CD4-positive, alpha-beta T cell treated with Interleukin-17A for 1 hour (primary cell): ENCODE data around the gene GSTA4.
"Not testable (repeated sequence)": the region's sequence is repeated elsewhere in the genome, so short reads cannot be mapped to it uniquely, and the experiment has no call there.

Experiments
- DNase-seq: peaks from one replicate; pipeline ENCODE4 v3.0.0-alpha.2; 2020

GSTA4 gene

DNA sequence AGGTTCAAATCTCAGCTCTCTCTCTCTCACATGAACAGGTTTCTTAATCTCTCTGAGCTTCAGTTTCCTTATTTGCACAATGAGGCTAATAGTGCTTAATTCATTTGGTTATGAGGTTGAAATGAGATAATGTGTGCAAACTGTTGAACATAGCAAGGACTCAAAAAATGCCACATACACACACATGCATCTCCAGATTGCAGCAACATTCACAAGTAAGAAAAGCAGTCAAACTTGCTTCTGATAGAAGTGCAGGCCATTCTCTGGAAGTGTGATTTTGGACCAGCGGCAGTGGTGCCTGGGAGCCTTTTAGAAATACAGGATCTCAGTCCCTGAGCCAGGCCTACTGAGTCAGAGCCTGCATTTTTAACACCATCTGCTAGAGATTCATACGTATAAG is 25.7 kb downstream of the GSTA4 start:
- no peak for DNase-seq

DNA sequence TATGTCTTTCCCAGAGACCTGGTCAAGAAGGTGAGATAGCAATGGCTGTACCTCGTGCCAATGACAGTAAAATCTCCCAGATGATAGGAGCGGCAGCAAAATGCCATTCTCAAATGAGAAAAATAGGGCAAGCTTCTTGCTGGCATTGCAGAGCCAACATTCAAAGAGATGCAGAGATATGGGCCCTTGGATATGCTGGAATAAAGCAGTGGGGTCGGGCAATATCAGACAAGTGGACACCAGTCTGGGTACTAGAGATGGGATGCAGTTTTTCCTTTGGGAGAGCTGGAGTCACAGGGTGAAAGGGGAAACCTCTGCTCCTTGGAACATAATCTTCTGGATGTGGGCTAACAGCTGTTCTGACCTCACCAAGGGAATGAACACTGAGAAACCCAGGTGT is 29.0 kb downstream of the GSTA4 start:
- no peak for DNase-seq

DNA sequence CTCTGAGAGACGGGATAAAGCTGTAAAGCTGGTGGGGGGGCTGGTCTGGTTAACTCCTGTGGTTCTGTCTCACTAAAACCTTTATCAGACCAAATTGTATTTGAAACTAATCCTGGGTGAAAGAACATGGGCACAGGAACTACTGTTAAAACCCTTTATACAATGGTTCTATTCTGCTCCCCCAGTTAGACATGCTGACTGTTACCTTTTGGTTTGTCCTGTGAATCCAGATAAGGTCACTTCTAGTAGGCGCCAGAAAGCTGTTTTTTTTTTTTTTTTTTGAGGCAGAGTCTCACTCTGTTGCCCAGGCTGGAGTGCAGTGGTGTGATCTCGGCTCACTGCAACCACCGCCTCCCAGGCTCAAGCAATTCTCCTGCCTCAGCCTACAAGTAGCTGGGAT is 29.7 kb downstream of the GSTA4 start:
- DNase-seq, result no peak

DNA sequence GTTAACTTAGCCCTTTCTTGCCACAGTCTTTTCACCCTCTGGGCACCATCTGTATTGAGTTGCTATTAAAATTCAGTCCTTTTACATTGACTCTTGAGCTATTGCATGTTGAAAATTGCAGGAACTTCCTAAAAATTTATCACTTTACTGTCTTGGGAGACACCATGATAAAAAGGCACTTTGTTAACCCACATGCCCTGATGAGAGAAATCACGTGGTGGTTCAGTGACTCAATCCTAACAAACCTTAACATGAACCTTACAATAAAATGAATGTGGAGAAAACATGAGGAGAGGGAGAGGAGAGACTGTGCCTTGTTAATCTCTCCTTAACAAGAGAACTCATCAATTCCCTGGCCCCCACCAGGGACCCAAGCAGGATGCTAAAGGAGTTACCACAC is 30.8 kb downstream of the GSTA4 start:
- no peak for DNase-seq

DNA sequence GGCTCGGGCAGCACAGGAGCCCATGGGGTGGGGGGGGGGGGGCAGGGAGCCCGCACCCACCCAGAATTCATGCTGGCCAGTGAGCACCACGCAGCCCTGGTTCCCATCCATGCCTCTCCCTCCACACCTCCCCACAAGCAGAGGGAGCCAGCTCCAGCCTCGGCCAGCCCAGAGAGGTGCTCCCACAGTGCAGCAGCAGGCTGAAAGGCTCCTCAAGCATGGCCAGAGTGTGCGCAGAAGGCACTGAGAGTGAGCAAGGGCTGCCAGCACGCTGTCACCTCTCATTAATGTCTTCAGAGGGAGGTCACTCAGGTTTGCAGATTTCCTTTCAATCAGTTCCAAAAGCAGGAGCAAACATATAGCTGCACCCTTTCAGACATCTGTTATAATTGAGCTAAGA is 32.4 kb downstream of the GSTA4 start:
- DNase-seq, result no peak

DNA sequence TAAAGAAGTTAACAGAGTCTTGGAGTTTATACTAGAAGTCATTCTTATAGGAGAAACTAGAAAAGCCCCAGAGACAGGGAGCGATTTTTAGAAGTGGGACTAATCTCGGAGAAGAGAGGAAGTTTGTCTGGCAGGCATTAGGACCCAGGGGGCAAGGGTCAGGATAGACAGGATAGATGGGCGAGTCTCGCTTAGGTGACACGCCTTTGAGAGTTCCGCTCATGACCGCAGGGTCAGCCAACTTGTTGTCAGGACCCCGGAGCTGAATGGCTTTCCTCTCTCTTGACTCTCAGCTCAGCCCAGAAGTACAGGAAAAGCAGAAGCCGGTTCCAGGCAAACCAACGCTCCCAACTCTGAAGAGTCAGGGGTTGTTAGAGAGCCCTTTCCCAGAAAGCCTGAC is 34.1 kb downstream of the GSTA4 start:
- not testable (repeated sequence) for DNase-seq

DNA sequence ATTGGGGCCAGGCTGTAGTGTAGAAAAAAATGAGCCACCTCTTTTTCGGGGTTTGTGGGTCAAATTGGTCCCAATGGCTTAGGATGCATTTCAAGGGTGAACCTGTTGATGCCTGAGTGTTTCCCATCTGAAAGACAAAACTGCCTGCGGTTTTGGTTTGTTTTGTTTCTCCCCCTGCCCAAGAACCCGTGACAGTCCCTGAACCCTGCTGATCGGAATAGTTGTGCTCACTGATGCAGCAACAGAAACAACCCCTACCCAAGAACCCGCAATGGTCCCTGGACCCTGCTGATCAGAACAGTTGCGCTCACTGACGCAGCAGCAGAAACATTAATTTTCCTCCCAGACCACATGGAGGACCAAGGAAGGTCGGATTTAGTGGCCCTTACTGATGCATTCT is 34.9 kb downstream of the GSTA4 start:
- DNase-seq, result not testable (repeated sequence)

DNA sequence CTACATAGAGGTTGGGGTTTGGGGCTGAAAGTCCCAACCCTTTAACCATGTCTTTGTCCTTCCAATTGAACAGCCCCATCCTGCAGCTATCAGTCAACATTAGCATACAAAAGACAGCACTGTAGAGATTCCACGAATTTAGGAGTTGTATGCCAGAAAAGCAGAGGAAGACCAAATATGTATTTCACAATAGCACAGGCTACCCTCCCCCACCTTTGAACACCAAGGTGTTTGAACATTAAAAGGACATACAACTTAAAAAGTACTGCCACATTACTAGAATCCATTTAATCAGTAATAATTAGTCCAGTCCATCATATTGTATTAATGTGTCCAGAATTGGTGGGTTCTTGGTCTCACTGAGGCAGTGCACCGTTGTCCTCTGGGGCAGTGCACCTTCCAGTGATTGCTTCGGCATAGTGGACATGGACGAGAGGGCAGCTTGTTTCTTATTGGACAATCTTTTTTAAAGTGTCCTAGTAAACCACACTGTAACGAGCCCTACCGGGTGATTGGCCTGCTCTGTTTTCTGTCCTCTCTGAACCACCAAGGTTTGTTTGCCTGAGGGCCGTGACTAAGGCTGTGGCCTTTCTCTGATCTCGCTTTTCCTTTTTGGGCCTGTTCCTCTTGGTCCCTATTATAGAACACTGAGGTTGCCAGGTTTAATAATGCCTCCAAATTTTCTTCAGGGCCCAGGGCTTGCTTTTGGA is 36.4 kb downstream of the GSTA4 start:
- no peak for DNase-seq

DNA sequence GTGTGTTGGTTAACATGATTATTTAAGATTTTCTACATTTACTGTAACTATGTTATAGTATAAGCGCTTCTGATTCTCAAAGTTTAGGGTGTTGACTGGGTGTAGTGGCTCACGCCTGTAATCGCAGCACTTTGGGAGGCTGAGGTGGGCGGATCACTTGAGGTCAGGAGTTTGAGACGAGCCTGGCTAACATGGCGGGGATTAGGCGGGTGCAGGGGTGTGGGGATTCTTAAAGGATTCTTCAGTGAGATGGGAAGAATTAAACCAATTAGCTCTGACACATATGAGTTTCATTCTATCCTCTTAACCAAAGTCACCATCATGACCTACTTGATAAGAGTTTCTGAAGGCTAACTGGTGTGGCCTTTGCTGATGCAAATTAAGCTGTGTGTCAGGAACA is 39.2 kb downstream of the GSTA4 start:
- DNase-seq, result no peak

DNA sequence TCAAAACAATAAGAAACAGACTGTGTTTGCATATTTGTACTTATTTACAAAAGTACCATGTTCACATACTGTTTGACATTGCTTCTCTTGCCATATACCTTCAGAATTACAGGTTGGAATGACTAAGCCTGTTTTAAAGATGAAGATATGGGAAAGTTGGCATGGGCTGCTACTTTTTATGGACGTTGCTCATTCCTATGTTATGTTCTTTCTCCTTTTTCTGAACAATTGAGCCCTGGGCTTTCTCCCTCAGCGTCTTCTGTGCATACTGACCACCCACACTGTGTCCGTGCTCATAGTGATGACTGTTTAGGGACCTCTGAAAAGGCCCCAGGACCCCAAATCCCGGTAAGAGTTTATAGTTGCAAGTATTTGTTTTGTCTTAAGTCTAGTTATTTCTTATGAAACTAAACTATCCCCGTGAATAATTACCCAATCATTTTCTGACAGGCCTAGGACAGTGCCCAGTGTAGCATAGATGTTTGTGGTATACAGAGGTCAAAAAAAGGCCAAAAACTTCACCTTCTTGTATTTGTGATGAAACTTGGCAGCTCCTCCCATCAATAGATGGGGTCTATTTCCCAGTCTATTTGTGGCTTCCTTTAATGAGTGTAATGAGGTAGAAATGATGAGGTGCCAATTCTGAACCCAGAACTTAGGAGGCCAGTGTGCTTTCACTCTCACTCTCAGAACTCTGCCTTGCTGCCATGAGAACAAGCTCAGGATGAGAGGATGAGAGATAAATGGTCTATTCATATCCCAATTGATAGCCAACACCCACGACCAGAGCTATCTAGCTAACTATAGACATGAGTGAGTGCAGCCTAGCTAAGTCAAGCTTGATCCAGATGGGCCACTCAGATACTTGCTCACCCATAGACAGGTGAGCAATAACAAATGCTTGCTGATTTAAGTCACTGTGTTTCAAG is 40.9 kb downstream of the GSTA4 start:
- no peak for DNase-seq

DNA sequence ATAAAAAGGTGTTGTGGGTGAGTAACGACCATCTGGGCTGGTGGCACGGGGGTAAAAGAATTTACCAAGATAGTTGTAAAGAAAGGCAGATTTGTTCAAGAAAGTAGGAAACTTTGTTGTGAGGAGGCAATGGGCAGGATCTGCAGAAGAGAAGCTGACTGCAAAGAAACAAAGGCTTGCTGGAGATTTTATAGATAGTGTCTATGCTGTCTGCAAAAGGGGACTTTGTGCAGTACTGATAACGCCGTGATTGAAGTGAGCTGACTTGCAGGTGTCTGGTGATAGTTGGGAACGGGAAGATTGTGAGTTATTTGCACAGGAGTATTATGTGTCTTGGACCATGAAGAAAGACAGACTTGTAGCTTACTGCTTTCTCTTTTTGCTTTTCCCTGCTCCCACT is 48.8 kb downstream of the GSTA4 start:
- no peak for DNase-seq

DNA sequence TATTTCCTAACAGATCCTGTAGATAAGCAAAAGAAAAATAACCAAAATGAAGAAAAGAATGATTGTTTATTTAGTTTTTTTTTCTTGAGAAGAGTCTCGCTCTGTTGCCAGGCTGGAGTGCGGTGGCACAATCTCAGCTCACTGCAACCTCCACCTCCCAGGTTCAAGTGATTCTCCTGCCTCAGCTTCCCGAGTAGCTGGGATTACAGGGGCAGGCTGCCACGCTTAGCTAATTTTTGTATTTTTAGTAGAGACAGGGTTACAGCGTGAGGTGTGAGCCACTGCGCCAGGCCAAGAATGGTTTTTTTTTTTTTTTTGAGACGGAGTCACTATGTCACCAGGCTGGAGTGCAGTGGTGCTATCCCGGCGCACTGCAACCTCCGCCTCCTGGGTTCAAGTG is 52.3 kb downstream of the GSTA4 start:
- not testable (repeated sequence) for DNase-seq

DNA sequence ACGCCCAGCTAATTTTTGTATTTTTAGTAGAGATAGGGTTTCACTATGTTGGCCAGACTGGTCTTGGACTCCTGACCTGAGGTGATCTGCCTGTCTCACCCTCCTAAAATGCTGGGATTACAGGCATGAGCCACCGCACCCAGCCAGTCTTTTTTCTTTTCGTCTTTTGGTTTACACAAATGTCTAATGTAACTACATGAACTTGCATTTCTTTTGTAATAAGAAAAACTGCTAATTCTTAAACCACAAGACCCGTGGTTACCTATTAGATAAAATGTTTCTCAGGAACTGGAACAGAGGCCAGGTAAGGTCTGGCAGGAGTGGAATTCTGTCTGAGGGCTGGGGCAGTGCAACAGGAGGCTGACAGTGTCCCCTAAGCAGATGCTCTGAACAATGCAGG is 52.9 kb downstream of the GSTA4 start:
- DNase-seq, result no peak

DNA sequence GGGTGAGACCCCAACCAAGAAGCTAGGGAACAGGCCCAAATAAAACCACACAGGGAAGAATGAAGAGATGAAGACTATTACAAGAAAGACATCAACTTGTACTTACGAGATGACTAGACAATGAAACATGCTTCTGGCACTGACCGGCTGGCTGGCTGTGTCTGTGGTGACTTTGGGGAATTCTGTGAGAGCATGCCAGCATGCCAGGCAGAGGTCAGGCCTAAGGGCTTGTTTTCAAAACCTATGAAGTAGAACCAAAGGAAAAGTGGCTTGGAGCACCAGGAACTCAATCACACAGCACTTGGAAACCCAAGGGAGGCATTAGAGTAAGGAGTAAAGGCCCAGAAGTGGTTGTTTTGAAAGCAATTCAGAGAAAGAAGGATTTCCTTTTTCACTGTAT is 57.2 kb downstream of the GSTA4 start:
- no peak for DNase-seq

DNA sequence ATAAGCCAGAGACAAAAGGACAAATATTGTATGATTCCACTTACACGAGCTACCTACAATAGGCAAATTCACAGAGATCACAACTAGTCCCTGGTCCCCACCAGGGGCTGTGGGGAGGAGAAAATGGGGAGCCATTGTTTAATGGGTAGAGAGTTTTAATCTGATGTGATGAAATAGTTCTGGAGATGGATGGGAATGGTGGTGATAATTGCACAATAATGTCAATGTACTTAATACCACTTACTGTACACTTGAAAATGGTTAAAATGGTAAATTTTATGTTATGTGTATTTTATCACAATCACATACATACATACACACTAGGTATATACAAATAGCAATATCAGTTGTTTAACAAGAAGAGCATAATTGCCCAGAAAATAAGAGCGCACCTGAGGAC is 61.3 kb downstream of the GSTA4 start:
- DNase-seq, result no peak

DNA sequence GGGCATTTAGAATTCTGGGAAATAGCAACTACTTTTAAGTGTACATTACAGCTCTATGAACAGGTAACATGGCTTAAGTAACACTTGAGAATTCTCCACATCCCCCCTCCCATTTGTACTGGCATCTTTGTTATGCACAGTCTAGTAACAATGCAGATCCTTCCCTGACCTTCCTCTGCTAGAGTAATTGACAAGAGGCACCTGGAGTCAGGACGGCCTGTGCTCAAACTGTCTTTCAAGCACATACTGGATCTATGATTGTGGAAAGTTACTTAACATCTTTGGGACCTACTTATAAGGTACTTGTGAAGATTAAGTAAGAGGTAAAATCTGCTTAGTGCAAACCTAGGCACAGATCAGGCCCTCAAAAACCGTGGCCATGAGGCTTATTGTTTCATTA is 63.7 kb downstream of the GSTA4 start:
- no peak for DNase-seq

DNA sequence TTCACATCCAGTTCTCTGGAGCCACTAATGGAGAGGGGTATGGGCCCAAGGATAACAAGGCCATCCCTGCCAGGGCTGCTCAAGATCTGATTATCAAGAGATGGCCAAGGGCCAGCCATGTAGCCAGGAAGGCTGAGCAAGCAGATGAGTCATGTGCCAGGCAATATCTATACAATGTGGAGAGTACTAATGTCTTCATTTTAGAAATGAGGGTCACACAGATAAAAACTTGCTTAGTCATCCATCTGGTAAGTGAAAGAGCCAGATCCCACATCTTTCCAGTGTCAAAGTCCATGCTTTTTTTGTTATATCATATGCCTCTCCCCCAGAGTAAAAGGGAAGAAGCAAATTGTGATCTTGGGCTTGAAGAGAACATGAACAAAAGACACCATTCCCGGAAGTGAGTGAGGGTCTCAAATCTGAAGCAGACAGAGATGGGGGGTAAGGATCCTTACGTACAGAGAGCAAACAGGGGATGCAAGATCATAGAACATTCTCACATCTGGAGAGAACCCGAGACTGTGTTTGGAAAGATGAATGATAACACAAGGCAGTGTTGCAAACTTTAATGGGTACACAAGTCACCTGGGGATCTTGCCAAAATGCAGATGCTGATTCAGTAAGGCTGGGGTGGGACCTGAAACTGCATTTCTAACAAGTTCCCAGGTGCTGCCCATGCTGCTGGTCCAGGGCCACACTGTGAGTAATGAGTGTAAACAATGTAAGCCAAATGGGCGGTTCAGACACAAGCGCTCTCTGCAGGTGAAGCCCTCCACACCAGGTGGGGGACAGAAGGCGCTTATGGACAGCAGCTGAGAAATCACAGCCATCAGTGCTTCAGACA is 65.5 kb downstream of the GSTA4 start:
- no peak for DNase-seq
